A673 (cell line): ENCODE data around the gene FOS. TPM values are rescaled to one million over a fixed set of nuclear protein-coding genes. Genes with fewer than 3 reads are reported as not detected.
"Not testable (repeated sequence)": the region's sequence is repeated elsewhere in the genome, so short reads cannot be mapped to it uniquely, and the experiment has no call there.

ENCODE experiments used
- BruUV-seq: library from RNA; stranded (reverse); fragments of 400-500 nt; replicated peaks from 2 replicates; lab custom pipeline; 2021; lab: Mats Ljungman, UMichigan
- CTCF ChIA-PET: fragments of 300-600 bp; sonication (Branson Sonifier 250); formaldehyde crosslinking; loops from one replicate; lab custom pipeline; 2022; ENCODE audit warnings: antibody characterized with exemption; lab: Charles Lee
- POLR2A ChIA-PET: fragments of 300-600 bp; sonication (Branson Sonifier 250); formaldehyde crosslinking; loops from one replicate; lab custom pipeline; 2022; ENCODE audit warnings: antibody characterized with exemption; ENCODE audit not compliant: low non-redundant PET; lab: Charles Lee
- DNase-seq: peaks from one replicate; pipeline ENCODE4 v3.0.0-alpha.2; 2015; ENCODE audit warnings: low spot score
- H3K27ac ChIP-seq: fragments of 200-600 bp; sonication (generic); 2 replicates; pipeline ENCODE4 v1.5.1; 2016; ENCODE audit warnings: mixed run types, low read depth, mild to moderate bottlenecking, mixed read lengths, antibody characterized with exemption, low read length; ENCODE audit not compliant: poor library complexity, severe bottlenecking
- H3K27me3 ChIP-seq: fragments of 200-600 bp; sonication (generic); replicated peaks from 2 replicates; pipeline ENCODE4 v1.6.1; 2017; ENCODE audit warnings: mixed run types, low read depth, mild to moderate bottlenecking, mixed read lengths, antibody characterized with exemption, low read length; ENCODE audit not compliant: insufficient read depth, poor library complexity
- H3K36me3 ChIP-seq: fragments of 200-600 bp; sonication (generic); 2 replicates; pipeline ENCODE4 v1.6.1; 2016; ENCODE audit warnings: mixed run types, mild to moderate bottlenecking, mixed read lengths, antibody characterized with exemption, low read length; ENCODE audit not compliant: insufficient read depth, poor library complexity, severe bottlenecking
- H3K4me1 ChIP-seq: fragments of 200-600 bp; sonication (generic); 2 replicates; pipeline ENCODE4 v1.6.1; 2017; ENCODE audit warnings: mixed run types, mild to moderate bottlenecking, mixed read lengths, antibody characterized with exemption, low read length; ENCODE audit not compliant: insufficient read depth, poor library complexity, severe bottlenecking
- H3K4me3 ChIP-seq: fragments of 200-600 bp; sonication (generic); 2 replicates; pipeline ENCODE4 v1.5.1; 2016; ENCODE audit warnings: low read depth, mixed run types, mild to moderate bottlenecking, mixed read lengths, low read length; ENCODE audit not compliant: poor library complexity, severe bottlenecking
- H3K9me3 ChIP-seq: fragments of 200-600 bp; sonication (generic); 2 replicates; pipeline ENCODE4 v1.6.1; 2016; ENCODE audit warnings: mixed run types, low read depth, mild to moderate bottlenecking, mixed read lengths, antibody characterized with exemption, low read length; ENCODE audit not compliant: poor library complexity, severe bottlenecking
- CTCF ChIP-seq: fragments of 300-800, 200-600 bp; sonication (generic); conservative IDR thresholded peaks from 2 replicates; pipeline ENCODE4 v1.5.1; 2017; ENCODE audit warnings: low read depth, mild to moderate bottlenecking, antibody characterized with exemption, low read length, moderate library complexity, mixed read lengths
- EZH2 ChIP-seq: fragments of 200-600 bp; sonication (generic); IDR thresholded peaks from 2 replicates; pipeline ENCODE4 v1.6.1; 2017; ENCODE audit warnings: borderline replicate concordance, low read depth, mild to moderate bottlenecking, mixed read lengths, antibody characterized with exemption, low read length; ENCODE audit not compliant: poor library complexity, severe bottlenecking
- intact Hi-C: fragments of 100-400 bp; cut with micrococcal nuclease; formaldehyde crosslinking; loops from one replicate; pipeline ENCODE4 v1.10.0; 2022; ENCODE audit not compliant: unreplicated experiment
- total RNA-seq: library from RNA; stranded (reverse); gene quantifications from 2 replicates; pipeline ENCODE4 v1.2.3, GENCODE V29; 2021

The FOS gene
- total RNA-seq, 1 experiment from 2014 or later: 13.7 TPM

GRCh38 chr14:75280831-75281653 lies 2.4 kb downstream of the FOS start:
- BruUV-seq: TSS peak; percentile 62
- no peak for DNase-seq
- intact Hi-C loops: no loop called here
- H3K9me3 ChIP-seq: no peaks in the 10 kb centered on the region
- CTCF ChIA-PET: no interaction called here
- H3K36me3 ChIP-seq: peaks cover 20% of the 10 kb centered on the region
- H3K27ac ChIP-seq: no peak overlapping the region
- H3K4me1 ChIP-seq: peaks cover 15% of the 10 kb centered on the region
- H3K4me3 ChIP-seq: peak overlapping the region; percentile 12
- TF ChIP-seq EZH2 (no peak), CTCF (no peak)
- POLR2A ChIA-PET: interaction anchor here (0.7 to 0.8 kb wide), 2 partner anchors 13 to 22 kb away, joined by 3 to 4 read pairs; no protein-coding TSS in a partner anchor
- H3K27me3 ChIP-seq: no peaks in the 10 kb centered on the region

GRCh38 chr14:75281654-75282019 lies 3.0 kb downstream of the FOS start:
- no peaks in the 10 kb centered on the region for H3K27me3 ChIP-seq
- TF ChIP-seq EZH2 (no peak), CTCF (no peak)
- H3K4me3 ChIP-seq: peak overlapping the region; percentile 12
- no peak overlapping the region for H3K27ac ChIP-seq
- ChIA-PET POLR2A (interaction anchor here (0.7 kb wide), 1 partner anchor 23 kb away, joined by 3 read pairs; no protein-coding TSS in a partner anchor), CTCF (no interaction called here)
- peaks cover 15% of the 10 kb centered on the region for H3K4me1 ChIP-seq
- no peaks in the 10 kb centered on the region for H3K9me3 ChIP-seq
- intact Hi-C loops: no loop called here
- no TSS peak for BruUV-seq
- peaks cover 20% of the 10 kb centered on the region for H3K36me3 ChIP-seq
- DNase-seq: no peak

- POLR2A ChIA-PET: interaction anchor here (0.7 to 1.2 kb wide), 2 partner anchors 23 kb away, joined by 3 to 4 read pairs; no protein-coding TSS in a partner anchor
- no TSS peak for BruUV-seq
Observed at GRCh38 chr14:75282170-75282554, 3.5 kb downstream of the FOS start.

GRCh38 chr14:75282555-75283161 lies 4.0 kb downstream of the FOS start:
- CTCF ChIA-PET, BruUV-seq, intact Hi-C loops, H3K27ac ChIP-seq, H3K27me3 ChIP-seq, DNase-seq, H3K9me3 ChIP-seq, H3K4me3 ChIP-seq: not testable (repeated sequence)
- peaks cover 20% of the 10 kb centered on the region for H3K36me3 ChIP-seq
- peaks cover 11% of the 10 kb centered on the region for H3K4me1 ChIP-seq
- POLR2A ChIA-PET: interaction anchor here (1.2 kb wide), 1 partner anchor 23 kb away, joined by 4 read pairs; no protein-coding TSS in a partner anchor

More at GRCh38 chr14:75282170-75282554, 3.5 kb downstream of the FOS start:
- Histone ChIP-seq H3K4me1 (peaks cover 15% of the 10 kb centered on the region), H3K4me3 (no peak overlapping the region), H3K27ac (no peak overlapping the region), H3K9me3 (no peaks in the 10 kb centered on the region), H3K27me3 (no peaks in the 10 kb centered on the region), H3K36me3 (peaks cover 20% of the 10 kb centered on the region)
- no peak for DNase-seq
- intact Hi-C loops: no loop called here
- TF ChIP-seq EZH2 (no peak), CTCF (no peak)
- CTCF ChIA-PET: no interaction called here
